ENCODE data around the gene PSD4. TPM values are rescaled to one million over a fixed set of nuclear protein-coding genes. Genes with fewer than 3 reads are reported as not detected.

The PSD4 gene
- total and polyA plus RNA-seq, 2 of the 8 experiments (the other 6 are each of a cell fraction or from before 2014, with no cell fraction given), result 0.53 to 1.2 TPM

DNA sequence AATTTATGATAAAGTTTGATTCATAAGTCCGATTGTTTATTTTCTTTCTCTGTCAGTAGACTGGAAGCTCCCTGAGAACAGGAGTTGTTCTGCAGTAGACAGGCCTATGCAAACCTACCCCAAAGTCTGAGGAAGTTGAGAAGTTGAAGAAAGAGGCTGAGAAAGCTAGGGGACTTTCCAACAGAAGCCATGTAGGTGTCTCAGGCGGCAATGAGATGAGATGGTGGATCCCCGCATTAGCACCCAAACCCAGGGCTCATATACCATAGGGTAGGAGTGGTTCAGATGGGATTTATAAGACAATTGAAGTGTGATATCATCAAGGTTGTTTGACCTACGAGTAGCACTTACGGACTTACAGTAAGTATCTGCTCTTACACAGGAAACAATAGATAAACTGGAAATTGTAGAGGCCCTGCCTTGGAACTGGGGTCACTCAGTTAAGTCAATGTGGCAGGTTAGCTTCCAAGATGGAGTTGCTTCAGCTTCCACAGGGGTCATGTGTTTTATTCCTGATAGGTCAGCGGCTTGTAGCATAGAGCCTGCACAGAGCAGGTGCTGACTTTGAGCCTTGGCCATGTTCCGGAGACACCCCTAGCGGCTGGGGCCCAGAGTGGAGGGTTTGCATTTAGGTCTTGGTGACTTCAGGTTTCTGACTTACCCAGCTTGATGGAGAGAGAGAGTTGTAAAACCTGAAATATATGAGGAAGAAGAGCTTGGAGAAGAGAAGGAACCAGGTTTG is 2.3 kb upstream of the PSD4 start:
- no peak for DNase-seq (ENCODE audit: low read depth in 1 of 2, low spot score in 2 of 2)
- no peak overlapping the region for H3K27ac ChIP-seq (ENCODE audit: low read depth, low read length)

More for the DNA sequence above, 2.3 kb upstream of the PSD4 start:
- H3K4me2 ChIP-seq (ENCODE audit: insufficient read depth in 1 of 2, low read depth in 2 of 2, low read length in 2 of 2), result no peak overlapping the region
- H3K79me2 ChIP-seq (ENCODE audit: control insufficient read depth in 1 of 2, insufficient read depth in 2 of 2, low read length in 2 of 2), result no peaks in the 10 kb centered on the region
- H3K56ac ChIP-seq (replicated peaks; ENCODE audit: insufficient read length, low read depth, low read length), result no peak overlapping the region
- H2BK5ac ChIP-seq (ENCODE audit: low read depth, low read length), result no peak overlapping the region
- ChIA-PET POLR2A (ENCODE audit: partially characterized antibody) (no interaction called here), CTCF (ENCODE audit: partially characterized antibody) (interaction anchor here (2.0 to 6.2 kb wide), 5 partner anchors 10 to 33 kb away, joined by 7 to 63 read pairs (median 15); no protein-coding TSS in a partner anchor)
- H3K4me1 ChIP-seq (replicated peaks in 1 of 4; ENCODE audit: control insufficient read depth in 3 of 4, insufficient read depth in 4 of 4, low read length in 3 of 4), result peaks cover 0 to 3% (median 0%) of the 10 kb centered on the region in 4 experiments; a peak in 3 of 7 replicates
- TF ChIP-seq KDM1A (IDR thresholded peaks at IDR 0.05; ENCODE audit: borderline replicate concordance, low read length) (no peak), GABPA (IDR thresholded peaks at IDR 0.05; ENCODE audit: borderline replicate concordance, insufficient read depth, low read length) (no peak), RNF2 (IDR thresholded peaks at IDR 0.05; ENCODE audit: borderline replicate concordance, low read depth, low read length, missing control alignments, poor library complexity, severe bottlenecking) (no peak), BCL11A (IDR thresholded peaks at IDR 0.05; ENCODE audit: low read depth in 2 of 2, low read length in 2 of 2) (no peak), SIX5 (IDR thresholded peaks at IDR 0.05; ENCODE audit: low read depth, low read length) (no peak)
- TF ChIP-seq, protein P1, sequence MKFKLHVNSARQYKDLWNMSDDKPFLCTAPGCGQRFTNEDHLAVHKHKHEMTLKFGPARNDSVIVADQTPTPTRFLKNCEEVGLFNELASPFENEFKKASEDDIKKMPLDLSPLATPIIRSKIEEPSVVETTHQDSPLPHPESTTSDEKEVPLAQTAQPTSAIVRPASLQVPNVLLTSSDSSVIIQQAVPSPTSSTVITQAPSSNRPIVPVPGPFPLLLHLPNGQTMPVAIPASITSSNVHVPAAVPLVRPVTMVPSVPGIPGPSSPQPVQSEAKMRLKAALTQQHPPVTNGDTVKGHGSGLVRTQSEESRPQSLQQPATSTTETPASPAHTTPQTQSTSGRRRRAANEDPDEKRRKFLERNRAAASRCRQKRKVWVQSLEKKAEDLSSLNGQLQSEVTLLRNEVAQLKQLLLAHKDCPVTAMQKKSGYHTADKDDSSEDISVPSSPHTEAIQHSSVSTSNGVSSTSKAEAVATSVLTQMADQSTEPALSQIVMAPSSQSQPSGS (IDR thresholded peaks at IDR 0.05; ENCODE audit: low read length), result no peak
- H2AK5ac ChIP-seq (ENCODE audit: low read depth, low read length), result no peak overlapping the region
- no peak overlapping the region for H4K8ac ChIP-seq (ENCODE audit: extremely low read depth, insufficient read depth, low read length)
- no peak overlapping the region for H2BK120ac ChIP-seq (replicated peaks; ENCODE audit: low read depth, low read length)
- no peaks in the 10 kb centered on the region for H3K79me1 ChIP-seq (ENCODE audit: low read depth, low read length)
- H3K18ac ChIP-seq (ENCODE audit: extremely low read depth, low read length), result no peak overlapping the region
- no peaks in the 10 kb centered on the region for H3K9me3 ChIP-seq (ENCODE audit: insufficient read depth in 2 of 2, low read depth in 1 of 2, low read length in 1 of 2)
- H2AFZ ChIP-seq (ENCODE audit: low read length), result no peak overlapping the region
- FAIRE-seq, result no peak
- H4K91ac ChIP-seq (replicated peaks; ENCODE audit: insufficient read length, low read length), result no peak overlapping the region
- no peaks in the 10 kb centered on the region for H4K20me1 ChIP-seq (replicated peaks in 1 of 2; ENCODE audit: control insufficient read depth in 1 of 2, insufficient read depth in 2 of 2, low read length in 2 of 2)
- H3K4me3 ChIP-seq (ENCODE audit: extremely low read depth in 1 of 4, insufficient read depth in 2 of 4, low read depth in 3 of 4, low read length in 4 of 4), result no peak overlapping the region
- H3K23me2 ChIP-seq (ENCODE audit: low read depth, low read length), result no peaks in the 10 kb centered on the region
- no peak overlapping the region for H3K9ac ChIP-seq (replicated peaks in 1 of 4; ENCODE audit: extremely low read depth in 1 of 4, low read depth in 3 of 4, low read length in 3 of 4)
- no peaks in the 10 kb centered on the region for H3K27me3 ChIP-seq (replicated peaks in 1 of 4; ENCODE audit: control insufficient read depth in 3 of 4, extremely low read depth in 1 of 4, insufficient read depth in 3 of 4, low read length in 3 of 4)
- H2BK12ac ChIP-seq (ENCODE audit: low read depth, low read length), result no peak overlapping the region
- H3K36me3 ChIP-seq (ENCODE audit: control insufficient read depth in 2 of 4, insufficient read depth in 4 of 4, low read length in 3 of 4), result no peaks in the 10 kb centered on the region
- H3K14ac ChIP-seq (ENCODE audit: insufficient read length), result no peak overlapping the region
- no peak overlapping the region for H4K5ac ChIP-seq (ENCODE audit: insufficient read length, low read depth, low read length)
- H3K23ac ChIP-seq (ENCODE audit: insufficient read length), result no peak overlapping the region
- no peak overlapping the region for H2BK15ac ChIP-seq (ENCODE audit: low read length)
- H2BK20ac ChIP-seq (ENCODE audit: low read length), result no peak overlapping the region
- 97% methylated on average over 8 of the region's 8 CpGs; no CpG with 5 or more reads in 1 of the 2 experiments for whole genome bisulfite sequencing, 2 experiments (ENCODE audit: extremely low coverage in 1 of 2, insufficient coverage in 1 of 2, insufficient read length in 1 of 2, insufficient replicate concordance in 2 of 2, low coverage in 1 of 2, low lambda C conversion rate in 2 of 2, missing lambda C conversion rate in 1 of 2)
- H3K4ac ChIP-seq (replicated peaks; ENCODE audit: insufficient read length, low read depth, low read length), result no peak overlapping the region
